Amygdala (tissue), 56 donors: ENCODE measurements around the gene COL23A1.

Experiments
- DNase-seq, 56 donors: peaks; one replicate each; lab custom pipeline; 2025; lab: John Stamatoyannopoulos, UW

COL23A1 gene

DNA sequence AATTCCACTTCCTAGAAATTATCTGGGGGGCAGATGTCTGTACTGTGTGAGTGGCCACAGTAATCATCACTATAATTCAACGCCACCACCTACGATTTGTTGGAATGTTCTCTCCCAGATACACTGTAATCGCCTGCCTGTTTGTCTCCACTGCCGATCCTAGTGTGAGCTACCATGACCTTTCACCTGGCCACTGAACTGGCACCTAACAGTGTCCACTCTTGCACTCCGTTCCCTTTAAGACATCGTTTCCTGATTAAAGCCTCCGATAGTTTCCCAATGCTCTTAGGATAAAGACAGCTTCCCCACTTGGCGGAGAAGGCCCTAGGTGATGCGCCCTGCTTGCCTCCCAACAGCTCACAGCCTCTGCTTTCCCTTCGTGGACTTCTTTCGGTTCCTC lies 361.6 kb downstream of the COL23A1 start:
- DNase-seq, result no peak

DNA sequence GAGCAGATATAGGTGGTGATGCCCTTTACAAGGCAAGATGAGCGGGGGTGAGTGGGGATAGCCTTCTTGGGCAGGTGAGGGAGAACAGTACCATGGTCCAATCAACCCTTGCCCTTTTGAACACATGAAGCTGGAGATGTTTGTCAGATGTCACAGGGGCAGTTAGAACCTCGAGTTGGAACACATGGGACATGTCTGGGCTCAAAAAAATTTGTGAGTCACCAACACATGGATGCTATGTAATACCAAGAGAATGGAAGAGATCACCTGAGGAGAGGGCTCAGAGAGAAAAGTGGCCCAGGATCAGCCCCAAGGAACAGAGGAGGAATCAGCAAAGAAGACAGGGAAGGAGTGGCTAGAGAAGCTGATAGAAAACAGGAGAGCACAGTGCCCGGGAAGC lies 362.3 kb downstream of the COL23A1 start:
- DNase-seq, result no peak

DNA sequence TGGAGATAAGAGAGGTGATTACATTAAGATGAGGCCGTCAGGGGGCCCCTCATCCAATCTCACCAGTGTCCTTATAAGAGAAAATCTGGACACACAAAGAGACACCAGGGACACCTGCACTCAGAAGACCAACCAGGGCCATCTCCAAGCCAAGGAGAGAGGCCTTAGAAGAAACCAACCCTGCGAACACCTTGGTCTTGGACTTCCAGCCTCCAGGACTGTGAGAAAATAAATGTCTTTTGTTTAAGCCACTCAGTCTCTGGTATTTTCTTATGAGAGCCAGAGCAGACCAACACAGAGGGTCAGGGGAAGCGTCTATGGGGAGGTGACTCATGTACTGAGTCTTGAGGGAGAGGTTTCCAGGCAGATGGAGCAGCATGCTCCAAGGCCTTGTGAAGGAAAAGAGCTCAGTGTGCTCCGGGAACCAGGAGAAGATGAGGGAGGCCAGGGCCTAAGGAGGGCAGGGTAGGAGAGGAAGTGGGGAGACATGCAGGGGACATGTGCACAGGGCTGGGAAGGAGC lies 363.0 kb downstream of the COL23A1 start:
- no peak for DNase-seq

DNA sequence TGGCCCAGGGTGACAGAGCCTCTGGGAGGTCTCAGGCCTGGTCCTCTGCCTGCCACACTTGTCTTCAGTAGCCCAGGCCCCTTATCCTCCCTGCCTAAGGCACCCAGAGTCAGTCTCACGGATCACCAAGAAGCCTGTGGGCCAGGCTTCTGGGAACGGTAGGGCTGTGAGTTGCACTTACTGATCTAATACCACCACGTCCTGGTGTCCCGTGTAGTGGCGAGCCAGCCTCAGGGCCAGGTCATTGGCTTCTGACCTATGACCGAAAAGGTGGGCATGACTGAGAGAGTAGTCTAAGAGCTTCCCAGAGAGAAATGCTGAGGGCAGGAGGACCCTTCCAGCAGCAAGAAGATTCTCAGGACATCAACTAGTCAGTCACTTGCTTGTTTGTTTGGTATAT lies 365.0 kb downstream of the COL23A1 start:
- no peak for DNase-seq

DNA sequence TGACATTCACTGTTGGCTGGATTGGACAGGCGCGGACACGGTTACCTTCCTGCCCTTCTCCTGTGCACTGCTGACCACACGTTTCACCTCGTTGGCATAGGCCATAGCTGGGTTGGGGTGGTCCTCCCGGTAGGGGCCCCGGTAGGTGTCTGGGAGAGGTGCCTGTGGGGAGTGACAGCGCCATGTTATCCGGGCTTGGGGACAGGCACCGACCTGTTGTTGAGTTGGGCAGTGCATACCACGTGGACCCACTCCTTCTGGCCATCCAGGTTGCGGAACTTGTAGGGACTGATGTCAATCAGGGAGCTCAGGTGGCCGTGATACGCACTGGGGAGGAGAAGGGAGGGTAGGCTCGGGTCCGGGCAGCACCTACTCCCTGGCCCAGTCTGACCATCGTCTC lies 365.8 kb downstream of the COL23A1 start:
- DNase-seq, result no peak

DNA sequence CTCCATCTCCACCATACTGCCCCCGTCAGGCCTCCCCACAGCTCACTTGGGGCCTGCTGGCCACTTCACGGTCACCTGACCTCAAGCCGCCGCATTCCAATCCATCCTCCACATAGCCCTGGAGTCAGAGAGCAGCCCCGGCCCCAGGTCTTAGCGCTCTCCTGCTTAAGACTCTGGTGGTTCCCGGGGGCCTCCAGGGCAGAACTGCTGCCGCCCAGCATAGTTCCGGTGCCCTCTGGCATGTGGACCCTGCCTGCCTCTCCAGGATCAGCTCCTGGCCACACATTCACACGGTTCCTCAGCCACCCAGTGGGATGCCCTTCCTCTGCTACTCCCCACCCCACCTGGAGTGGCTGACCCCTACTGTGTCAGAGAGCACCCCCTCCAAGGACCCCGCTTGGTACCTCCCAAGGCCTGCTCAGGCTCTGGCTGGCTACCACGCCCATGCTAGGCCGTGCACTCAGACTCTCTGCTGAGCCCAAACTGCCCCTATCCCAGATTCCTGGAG lies 366.3 kb downstream of the COL23A1 start:
- no peak for DNase-seq

DNA sequence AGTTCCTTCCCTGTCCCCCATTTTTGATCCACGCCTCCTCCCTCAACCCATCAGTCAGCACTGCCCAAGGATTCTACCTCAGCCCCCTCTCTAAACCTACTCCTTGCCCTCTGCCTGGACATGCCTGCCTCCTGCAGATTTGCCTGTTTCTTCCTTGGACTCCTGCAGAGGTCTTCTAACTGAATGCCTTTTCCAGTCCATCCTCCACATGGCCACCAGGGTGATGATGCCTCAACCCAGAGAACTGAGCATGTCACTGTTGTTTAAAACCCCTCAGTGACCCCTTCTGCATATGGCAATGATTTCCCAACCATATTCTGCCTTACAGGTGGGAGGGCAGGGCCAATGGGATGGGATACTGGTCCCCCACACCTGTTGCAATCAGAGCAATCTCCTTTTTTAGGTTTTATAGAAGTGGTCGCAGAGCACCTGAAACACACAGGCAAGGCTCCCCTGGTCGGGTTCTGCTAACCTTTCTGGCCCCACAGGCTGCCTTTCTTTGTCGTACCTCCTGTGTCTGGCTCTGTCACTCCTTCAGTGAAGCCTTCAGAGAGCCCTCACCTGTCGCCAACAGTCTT lies 366.9 kb downstream of the COL23A1 start:
- no peak for DNase-seq

DNA sequence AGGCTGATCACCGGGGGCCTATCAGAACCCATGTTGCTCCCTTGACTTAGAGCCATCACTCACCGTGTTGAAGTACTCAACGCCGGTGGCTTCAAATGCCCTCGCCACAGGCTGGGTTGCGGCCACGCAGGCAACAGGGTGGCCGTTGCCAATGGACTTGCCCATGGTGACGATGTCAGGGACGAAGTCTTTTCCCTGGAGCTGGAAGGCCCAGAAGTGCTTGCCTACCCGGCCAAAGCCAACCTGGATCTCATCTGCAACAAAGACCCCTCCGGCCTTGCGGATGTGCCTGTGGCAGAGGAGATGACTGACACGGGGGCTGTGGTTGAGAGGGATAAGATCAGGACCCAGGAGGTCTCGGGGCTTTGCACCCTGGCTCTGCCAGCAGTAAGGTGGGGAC lies 367.9 kb downstream of the COL23A1 start:
- DNase-seq, result no peak

DNA sequence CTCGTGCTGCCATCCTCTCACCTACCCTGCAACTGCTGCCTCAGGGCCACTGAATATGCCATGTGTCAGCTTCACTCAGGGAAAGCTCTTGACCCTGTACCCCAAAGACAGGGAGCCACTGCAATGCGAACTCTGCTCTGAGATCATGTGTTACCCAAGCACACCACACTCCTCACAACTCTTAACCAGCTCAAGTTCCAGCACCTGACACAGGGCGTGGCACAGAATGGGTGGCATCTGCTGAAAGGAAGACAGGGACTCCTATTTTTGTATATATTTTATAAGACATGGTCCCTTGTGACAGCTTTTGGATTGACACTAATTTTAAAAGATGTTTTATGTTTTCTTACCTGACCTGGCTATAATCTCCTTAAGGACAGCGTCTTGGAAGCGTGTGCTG lies 368.3 kb downstream of the COL23A1 start:
- no peak for DNase-seq

DNA sequence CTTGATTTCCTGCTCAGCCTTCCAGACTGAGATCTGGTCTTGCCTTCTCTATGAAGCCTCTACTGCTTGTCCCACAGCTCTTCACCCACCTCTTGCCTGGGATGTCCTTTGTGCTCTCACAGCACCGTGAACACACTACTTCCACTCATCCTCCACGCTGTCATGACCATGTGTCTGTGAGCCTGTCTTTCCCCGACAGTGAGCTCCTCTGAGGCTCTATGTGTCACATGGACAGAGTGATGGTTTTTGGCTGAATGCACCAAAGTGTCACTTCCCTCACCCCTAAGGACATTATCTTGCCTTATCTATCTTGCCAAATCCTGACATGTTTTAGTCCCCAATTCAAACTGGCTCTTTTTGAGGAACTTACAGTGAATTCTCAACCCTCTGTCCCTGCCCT lies 368.9 kb downstream of the COL23A1 start:
- DNase-seq, result no peak

DNA sequence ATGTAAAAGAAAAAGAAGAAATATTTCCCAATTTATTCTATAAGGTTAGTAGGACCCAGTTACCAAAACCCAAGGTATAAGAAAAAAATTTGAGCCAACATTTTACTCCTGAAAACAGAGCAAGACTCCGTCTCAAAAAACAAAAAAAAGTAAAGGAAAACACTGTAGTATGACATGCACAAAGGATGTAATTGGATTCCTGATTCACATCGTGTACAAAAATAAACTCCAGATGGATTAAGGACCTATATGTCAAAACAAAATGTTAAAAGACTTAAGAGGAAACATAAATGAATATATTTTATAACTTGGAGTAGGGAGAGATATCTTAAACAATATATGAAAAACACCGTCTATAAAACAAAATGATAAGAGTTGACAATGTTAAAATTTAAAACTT lies 371.4 kb downstream of the COL23A1 start:
- DNase-seq, result no peak

DNA sequence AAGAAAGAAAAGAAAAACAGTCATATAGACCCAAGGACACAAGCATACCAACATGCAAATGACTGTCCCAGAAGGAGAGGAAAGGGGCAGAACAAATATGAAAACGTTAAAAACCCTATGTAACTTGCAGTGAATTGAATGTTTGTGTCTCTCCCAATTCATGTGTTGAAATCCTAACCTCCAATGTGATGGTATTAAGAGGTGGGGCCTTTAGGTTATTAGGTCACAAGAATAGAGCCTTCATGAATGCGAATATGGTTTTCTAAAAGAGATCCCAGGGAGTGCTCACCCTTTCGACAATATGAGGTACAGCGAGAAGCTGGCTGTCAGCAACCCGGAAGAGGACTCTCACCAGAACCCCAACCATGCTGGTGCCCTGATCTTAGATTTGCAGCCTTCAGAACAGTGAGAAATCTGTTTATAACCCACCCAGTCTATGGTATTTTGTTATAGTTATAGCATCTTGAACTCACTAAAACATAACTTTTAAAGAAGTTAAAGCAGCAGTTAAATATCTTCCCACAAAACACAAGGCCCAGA lies 371.9 kb downstream of the COL23A1 start:
- DNase-seq, result no peak

DNA sequence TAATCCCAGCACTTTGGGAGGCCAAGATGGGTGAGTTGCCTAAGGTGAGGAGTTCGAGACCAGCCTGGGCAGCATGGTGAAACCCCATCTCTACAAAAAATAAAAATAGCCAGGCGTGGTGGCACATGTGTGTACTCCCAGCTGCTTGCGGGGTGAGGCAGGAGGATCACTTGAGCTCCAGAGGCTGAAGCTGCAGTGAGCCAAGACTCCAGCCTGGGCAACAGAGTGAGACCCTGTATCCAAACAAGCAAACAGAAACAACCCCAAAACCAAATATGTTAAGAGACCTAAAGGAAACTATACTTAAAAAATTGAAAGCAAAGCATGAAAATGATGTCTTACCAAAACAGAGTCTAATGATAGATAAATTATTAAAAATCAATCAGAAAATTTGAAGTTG lies 373.4 kb downstream of the COL23A1 start:
- DNase-seq, result no peak

DNA sequence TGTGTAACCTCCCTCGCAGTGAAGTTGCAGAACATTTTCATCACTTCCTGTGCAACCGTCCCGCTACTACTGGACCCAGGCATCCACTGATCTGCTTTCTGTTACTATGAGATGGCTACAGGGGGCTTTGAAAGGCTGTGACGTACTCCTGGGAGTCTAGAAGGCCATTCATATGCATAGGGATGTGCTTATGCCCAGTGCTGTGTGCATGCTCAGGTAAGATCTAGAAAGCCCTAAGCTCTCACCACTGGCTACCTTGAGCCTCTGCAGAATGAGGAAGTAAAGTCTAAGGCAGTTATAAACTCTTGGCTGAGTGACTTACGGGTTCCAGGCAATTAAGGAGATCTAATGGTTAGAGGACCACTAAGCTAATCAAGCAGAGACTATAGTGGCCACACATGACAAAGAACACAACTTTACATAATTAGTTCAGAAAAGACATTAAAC lies 374.1 kb downstream of the COL23A1 start:
- DNase-seq, result no peak

DNA sequence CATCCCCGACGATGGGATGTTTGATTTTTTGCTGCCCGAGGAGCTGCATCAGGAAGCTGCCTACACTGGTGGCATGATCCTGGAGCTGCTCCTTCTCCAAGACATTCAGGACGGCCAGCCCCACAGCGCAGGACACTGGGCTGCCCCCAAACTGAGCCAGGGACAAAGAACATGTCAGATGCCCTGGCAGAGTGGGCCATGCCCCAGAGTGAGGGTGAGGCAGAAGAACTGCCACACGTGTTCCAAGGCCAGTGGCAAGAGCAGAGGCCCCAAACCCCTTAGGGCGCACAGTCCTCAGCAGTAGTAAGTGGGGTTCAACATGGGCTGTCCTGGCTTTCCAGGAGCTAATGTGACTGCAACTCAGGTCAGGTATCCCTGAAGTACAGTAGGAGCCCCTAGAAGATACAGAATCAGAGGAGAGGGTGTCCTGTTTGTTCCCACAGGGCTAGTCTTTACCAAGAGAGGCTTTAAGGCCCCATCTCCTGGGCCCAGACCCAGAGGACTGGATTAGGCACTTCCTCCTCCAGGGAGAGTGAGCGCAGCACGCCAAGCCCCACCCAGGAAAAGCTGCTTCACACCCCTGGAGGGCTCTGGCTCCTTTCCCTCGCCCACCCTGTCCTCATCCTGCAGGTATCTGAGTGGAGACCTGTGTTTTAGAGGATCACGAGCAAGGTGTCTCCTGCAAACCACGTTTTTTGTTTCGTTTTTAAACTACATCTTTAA lies 374.8 kb downstream of the COL23A1 start:
- no peak for DNase-seq

DNA sequence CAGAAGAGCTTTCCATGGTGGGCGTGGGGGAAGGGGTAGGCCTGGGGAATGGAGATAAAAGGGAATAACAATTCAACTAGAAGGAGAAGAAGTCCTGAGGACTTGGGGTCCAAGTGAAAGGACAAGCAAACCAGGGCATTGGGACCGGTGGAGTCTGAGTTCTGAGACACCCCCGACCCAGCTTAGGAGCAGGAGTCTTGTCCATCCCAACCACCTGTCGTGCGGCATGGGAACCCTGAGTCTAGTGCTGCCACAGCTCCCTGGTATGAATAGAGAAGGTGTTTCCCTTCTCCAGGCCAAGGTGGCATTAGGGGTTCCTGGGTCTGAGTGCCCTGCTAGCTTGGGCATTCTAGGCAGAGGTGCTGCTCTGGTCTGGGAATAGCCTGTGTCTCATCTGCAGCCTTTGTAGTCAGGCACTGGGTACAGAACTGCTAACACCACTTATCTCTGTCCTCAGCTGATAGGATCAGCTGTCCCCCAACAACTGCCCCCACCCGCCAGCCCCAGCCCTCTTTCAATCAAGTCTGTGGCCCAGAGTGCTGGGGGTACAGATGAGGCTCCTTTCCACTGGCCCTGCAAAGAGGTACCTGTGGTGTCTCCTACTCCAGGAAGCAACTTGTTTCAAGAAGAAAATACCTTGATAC lies 375.9 kb downstream of the COL23A1 start:
- DNase-seq, result no peak

DNA sequence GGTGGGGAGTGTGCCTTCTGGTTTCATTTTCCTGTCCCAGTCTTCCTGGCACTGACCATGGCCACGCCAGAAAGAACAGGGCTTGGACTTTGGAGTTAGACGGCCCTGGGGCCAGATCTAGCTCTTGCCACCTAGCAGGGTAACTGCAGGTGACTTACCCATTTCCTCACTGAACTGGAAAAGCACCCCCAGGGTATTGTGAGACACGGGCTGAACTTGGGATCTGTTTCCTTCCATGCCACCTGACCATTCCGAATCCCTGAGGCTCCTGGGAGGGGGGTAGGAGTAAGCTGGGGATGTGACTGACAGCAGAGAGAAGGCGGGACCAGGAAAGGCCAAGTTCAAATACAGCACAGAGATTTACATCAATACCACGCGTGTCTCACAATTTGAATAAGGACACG lies 376.4 kb downstream of the COL23A1 start:
- no peak for DNase-seq

DNA sequence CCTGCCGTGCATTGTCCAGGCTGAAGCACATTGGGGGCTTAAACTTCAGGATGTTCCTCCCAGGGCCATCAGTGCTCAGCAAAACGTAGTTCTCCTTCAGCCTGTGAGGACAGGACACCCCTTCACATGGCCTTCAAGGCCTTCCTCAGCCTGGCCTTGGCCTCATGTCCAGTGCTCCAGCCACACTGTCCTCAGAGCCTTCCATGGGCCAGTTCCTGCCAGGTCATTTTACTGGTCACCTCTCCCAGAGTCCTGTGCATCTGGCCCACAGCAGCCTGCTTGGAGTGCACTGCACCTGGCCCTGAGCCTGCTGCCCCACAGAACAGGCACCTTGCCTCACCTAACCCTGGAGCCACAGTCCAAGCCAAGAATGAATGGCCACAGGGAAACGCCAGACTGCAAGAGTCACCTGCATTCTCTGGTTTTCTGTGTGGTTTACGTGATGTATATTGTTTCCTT lies 377.2 kb downstream of the COL23A1 start:
- no peak for DNase-seq

DNA sequence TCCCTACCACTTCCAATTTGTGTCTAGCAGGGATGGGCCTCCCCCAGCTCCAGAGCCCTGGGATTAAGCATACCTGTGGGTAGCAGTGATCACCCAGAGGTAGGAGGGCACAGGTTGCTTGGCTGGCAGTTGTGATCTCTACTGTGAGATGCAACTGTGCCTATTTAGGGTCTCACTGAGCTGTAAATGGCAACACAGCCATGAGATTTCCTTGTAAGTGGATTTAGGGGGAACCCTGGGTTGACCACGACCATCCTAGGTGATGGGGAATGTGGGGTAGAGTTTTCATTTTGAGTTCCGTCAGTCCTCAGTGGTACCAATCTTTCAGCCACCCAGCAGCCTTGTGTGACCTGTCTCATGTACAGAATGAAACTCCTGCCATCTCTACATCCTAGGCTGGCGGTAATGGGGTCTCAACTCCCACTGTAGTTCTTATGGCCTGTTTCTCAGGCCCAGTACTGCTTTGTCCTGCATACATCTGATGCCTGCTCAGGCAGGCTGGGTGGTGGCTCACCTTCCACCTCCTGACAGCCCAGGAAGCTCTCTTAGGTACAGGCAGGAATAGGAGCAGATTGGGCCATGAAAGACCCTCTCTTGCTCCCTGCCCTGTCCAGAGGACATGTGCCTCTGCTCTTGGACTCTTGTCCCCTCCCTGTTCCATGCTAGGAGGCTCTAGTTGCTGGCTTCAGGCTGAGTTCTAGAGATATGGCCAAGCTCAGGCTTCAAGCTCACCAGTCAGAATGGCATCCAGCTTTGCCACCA lies 377.8 kb downstream of the COL23A1 start:
- DNase-seq, result no peak
